Measurements from ENCODE around the gene SKAP2. TPM values are rescaled to one million over a fixed set of nuclear protein-coding genes. Genes with fewer than 3 reads are reported as not detected.

SKAP2 gene
- total and polyA plus RNA-seq, 4 donors: 17.6 to 70.4 (median 38.2) TPM

- Histone ChIP-seq H3K4me3 (ENCODE audit: low read depth, low read length) (no peak overlapping the region), H3K36me3 (ENCODE audit: control insufficient read depth, insufficient read depth, low read length) (no peaks in the 10 kb centered on the region), H3K9me3 (ENCODE audit: control insufficient read depth, insufficient read depth, low read length) (no peaks in the 10 kb centered on the region), H3K27ac (ENCODE audit: low read depth, low read length) (no peak overlapping the region), H3K27me3 (ENCODE audit: control insufficient read depth, insufficient read depth, low read length) (peaks cover 2% of the 10 kb centered on the region), H3K4me1 (ENCODE audit: control insufficient read depth, insufficient read depth, low read length) (no peaks in the 10 kb centered on the region)
- no peak for DNase-seq (ENCODE audit: low read depth in 4 of 6, low spot score in 6 of 6)
- WGBS (ENCODE audit: insufficient coverage): 97% methylated on average over 5 of the region's 5 CpGs
Measured at GRCh38 chr7:26639695-26640094, 224.7 kb downstream of the SKAP2 start.

GRCh38 chr7:26639111-26639510 lies 225.3 kb downstream of the SKAP2 start:
- WGBS (ENCODE audit: insufficient coverage): 98% methylated on average over 4 of the region's 4 CpGs
- DNase-seq (ENCODE audit: low read depth in 4 of 6, low spot score in 6 of 6): no peak

GRCh38 chr7:26638140-26638539 lies 226.2 kb downstream of the SKAP2 start:
- no peak overlapping the region for H3K27ac ChIP-seq (ENCODE audit: low read depth, low read length)
- peaks cover 2% of the 10 kb centered on the region for H3K27me3 ChIP-seq (ENCODE audit: control insufficient read depth, insufficient read depth, low read length)
- no peak overlapping the region for H3K4me3 ChIP-seq (ENCODE audit: low read depth, low read length)
- H3K4me1 ChIP-seq (ENCODE audit: control insufficient read depth, insufficient read depth, low read length): no peaks in the 10 kb centered on the region
- H3K9me3 ChIP-seq (ENCODE audit: control insufficient read depth, insufficient read depth, low read length): no peaks in the 10 kb centered on the region
- WGBS (ENCODE audit: insufficient coverage): 90% methylated on average over 2 of the region's 14 CpGs
- no peaks in the 10 kb centered on the region for H3K36me3 ChIP-seq (ENCODE audit: control insufficient read depth, insufficient read depth, low read length)
- no peak for DNase-seq (ENCODE audit: low read depth in 4 of 6, low spot score in 6 of 6)

More at GRCh38 chr7:26639111-26639510, 225.3 kb downstream of the SKAP2 start:
- Histone ChIP-seq H3K4me1 (ENCODE audit: control insufficient read depth, insufficient read depth, low read length) (no peaks in the 10 kb centered on the region), H3K9me3 (ENCODE audit: control insufficient read depth, insufficient read depth, low read length) (no peaks in the 10 kb centered on the region), H3K27me3 (ENCODE audit: control insufficient read depth, insufficient read depth, low read length) (peaks cover 2% of the 10 kb centered on the region), H3K36me3 (ENCODE audit: control insufficient read depth, insufficient read depth, low read length) (no peaks in the 10 kb centered on the region), H3K4me3 (ENCODE audit: low read depth, low read length) (no peak overlapping the region), H3K27ac (ENCODE audit: low read depth, low read length) (no peak overlapping the region)

- Histone ChIP-seq H3K4me3 (ENCODE audit: low read depth, low read length) (no peak overlapping the region), H3K9me3 (ENCODE audit: control insufficient read depth, insufficient read depth, low read length) (no peaks in the 10 kb centered on the region), H3K4me1 (ENCODE audit: control insufficient read depth, insufficient read depth, low read length) (no peaks in the 10 kb centered on the region), H3K27ac (ENCODE audit: low read depth, low read length) (no peak overlapping the region), H3K27me3 (ENCODE audit: control insufficient read depth, insufficient read depth, low read length) (peaks cover 2% of the 10 kb centered on the region), H3K36me3 (ENCODE audit: control insufficient read depth, insufficient read depth, low read length) (no peaks in the 10 kb centered on the region)
- DNase-seq (ENCODE audit: low read depth in 4 of 6, low spot score in 6 of 6): no peak
- WGBS (ENCODE audit: insufficient coverage): 93% methylated on average over 2 of the region's 6 CpGs
Measured at GRCh38 chr7:26637610-26638009, 226.8 kb downstream of the SKAP2 start.

- Histone ChIP-seq H3K9me3 (ENCODE audit: control insufficient read depth, insufficient read depth, low read length) (no peaks in the 10 kb centered on the region), H3K4me1 (ENCODE audit: control insufficient read depth, insufficient read depth, low read length) (no peaks in the 10 kb centered on the region), H3K27me3 (ENCODE audit: control insufficient read depth, insufficient read depth, low read length) (peaks cover 2% of the 10 kb centered on the region), H3K4me3 (ENCODE audit: low read depth, low read length) (no peak overlapping the region), H3K27ac (ENCODE audit: low read depth, low read length) (no peak overlapping the region), H3K36me3 (ENCODE audit: control insufficient read depth, insufficient read depth, low read length) (no peaks in the 10 kb centered on the region)
- no peak for DNase-seq (ENCODE audit: low read depth in 4 of 6, low spot score in 6 of 6)
- WGBS (ENCODE audit: insufficient coverage): 93% methylated on average over 2 of the region's 3 CpGs
Measured at GRCh38 chr7:26636808-26637207, 227.6 kb downstream of the SKAP2 start.

GRCh38 chr7:26633557-26633956 lies 230.8 kb downstream of the SKAP2 start:
- H3K9me3 ChIP-seq (ENCODE audit: control insufficient read depth, insufficient read depth, low read length): no peaks in the 10 kb centered on the region
- DNase-seq (ENCODE audit: low read depth in 4 of 6, low spot score in 6 of 6): no peak
- H3K36me3 ChIP-seq (ENCODE audit: control insufficient read depth, insufficient read depth, low read length): no peaks in the 10 kb centered on the region
- H3K4me1 ChIP-seq (ENCODE audit: control insufficient read depth, insufficient read depth, low read length): peaks cover 3% of the 10 kb centered on the region
- WGBS (ENCODE audit: insufficient coverage): 100% methylated on average over 1 of the region's 3 CpGs
- peaks cover under 1% of the 10 kb centered on the region for H3K27me3 ChIP-seq (ENCODE audit: control insufficient read depth, insufficient read depth, low read length)
- H3K27ac ChIP-seq (ENCODE audit: low read depth, low read length): no peak overlapping the region
- H3K4me3 ChIP-seq (ENCODE audit: low read depth, low read length): no peak overlapping the region

GRCh38 chr7:26631601-26632000 lies 232.8 kb downstream of the SKAP2 start:
- H3K27me3 ChIP-seq (ENCODE audit: control insufficient read depth, insufficient read depth, low read length): no peaks in the 10 kb centered on the region
- no peak overlapping the region for H3K4me3 ChIP-seq (ENCODE audit: low read depth, low read length)
- 94% methylated on average over 6 of the region's 6 CpGs for WGBS (ENCODE audit: insufficient coverage)
- H3K36me3 ChIP-seq (ENCODE audit: control insufficient read depth, insufficient read depth, low read length): no peaks in the 10 kb centered on the region
- peaks cover 18% of the 10 kb centered on the region for H3K4me1 ChIP-seq (ENCODE audit: control insufficient read depth, insufficient read depth, low read length)
- H3K9me3 ChIP-seq (ENCODE audit: control insufficient read depth, insufficient read depth, low read length): no peaks in the 10 kb centered on the region
- H3K27ac ChIP-seq (ENCODE audit: low read depth, low read length): no peak overlapping the region
- no peak for DNase-seq (ENCODE audit: low read depth in 4 of 6, low spot score in 6 of 6)

GRCh38 chr7:26630941-26631580 lies 233.3 kb downstream of the SKAP2 start:
- H3K27me3 ChIP-seq (ENCODE audit: control insufficient read depth, insufficient read depth, low read length): no peaks in the 10 kb centered on the region
- WGBS (ENCODE audit: insufficient coverage): 92% methylated on average over 10 of the region's 14 CpGs

GRCh38 chr7:26630361-26630760 lies 234.0 kb downstream of the SKAP2 start:
- no peak for DNase-seq (ENCODE audit: low read depth in 4 of 6, low spot score in 6 of 6)
- Histone ChIP-seq H3K4me1 (ENCODE audit: control insufficient read depth, insufficient read depth, low read length) (peaks cover 18% of the 10 kb centered on the region), H3K27ac (ENCODE audit: low read depth, low read length) (no peak overlapping the region), H3K36me3 (ENCODE audit: control insufficient read depth, insufficient read depth, low read length) (no peaks in the 10 kb centered on the region), H3K9me3 (ENCODE audit: control insufficient read depth, insufficient read depth, low read length) (no peaks in the 10 kb centered on the region), H3K27me3 (ENCODE audit: control insufficient read depth, insufficient read depth, low read length) (no peaks in the 10 kb centered on the region), H3K4me3 (ENCODE audit: low read depth, low read length) (no peak overlapping the region)
- 93% methylated on average over 3 of the region's 4 CpGs for WGBS (ENCODE audit: insufficient coverage)

More at GRCh38 chr7:26630941-26631580, 233.3 kb downstream of the SKAP2 start:
- no peak overlapping the region for H3K4me3 ChIP-seq (ENCODE audit: low read depth, low read length)
- no peaks in the 10 kb centered on the region for H3K36me3 ChIP-seq (ENCODE audit: control insufficient read depth, insufficient read depth, low read length)
- DNase-seq (ENCODE audit: low read depth in 4 of 6, low spot score in 6 of 6): no peak
- H3K4me1 ChIP-seq (ENCODE audit: control insufficient read depth, insufficient read depth, low read length): peaks cover 18% of the 10 kb centered on the region
- H3K9me3 ChIP-seq (ENCODE audit: control insufficient read depth, insufficient read depth, low read length): no peaks in the 10 kb centered on the region
- no peak overlapping the region for H3K27ac ChIP-seq (ENCODE audit: low read depth, low read length)

- peaks cover 18% of the 10 kb centered on the region for H3K4me1 ChIP-seq (ENCODE audit: control insufficient read depth, insufficient read depth, low read length)
- peaks cover 5% of the 10 kb centered on the region for H3K27me3 ChIP-seq (ENCODE audit: control insufficient read depth, insufficient read depth, low read length)
- H3K36me3 ChIP-seq (ENCODE audit: control insufficient read depth, insufficient read depth, low read length): no peaks in the 10 kb centered on the region
- H3K27ac ChIP-seq (ENCODE audit: low read depth, low read length): no peak overlapping the region
- no peak for DNase-seq (ENCODE audit: low read depth in 4 of 6, low spot score in 6 of 6)
- no peaks in the 10 kb centered on the region for H3K9me3 ChIP-seq (ENCODE audit: control insufficient read depth, insufficient read depth, low read length)
- no peak overlapping the region for H3K4me3 ChIP-seq (ENCODE audit: low read depth, low read length)
- WGBS (ENCODE audit: insufficient coverage): no CpG with 5 or more reads among the region's 3 CpGs
Measured at GRCh38 chr7:26629696-26630095, 234.7 kb downstream of the SKAP2 start.
